Smooth muscle cell (in vitro differentiated cells): ENCODE measurements around the gene TUFM. TPM values are rescaled to one million over a fixed set of nuclear protein-coding genes. Genes with fewer than 3 reads are reported as not detected.

Source experiments
- DNase-seq: peaks from one replicate; lab custom pipeline; 2025; ENCODE audit not compliant: unreplicated experiment; lab: John Stamatoyannopoulos, UW
- H2AFZ ChIP-seq: fragments of 200-600 bp; sonication (generic); 2 replicates; pipeline ENCODE4 v1.6.0; 2016; ENCODE audit warnings: antibody characterized with exemption, low read depth, mild to moderate bottlenecking
- H3F3A ChIP-seq: fragments of 200-600 bp; sonication (generic); 2 replicates; pipeline ENCODE4 v1.6.0; 2017; ENCODE audit warnings: antibody characterized with exemption, low read depth
- H3K27ac ChIP-seq: fragments of 200-600 bp; sonication (generic); 2 replicates; pipeline ENCODE4 v1.5.1; 2016; ENCODE audit warnings: low read depth, mild to moderate bottlenecking
- H3K27me3 ChIP-seq: fragments of 200-600 bp; sonication (generic); 2 replicates; pipeline ENCODE4 v1.6.1; 2016; ENCODE audit warnings: low read depth, mild to moderate bottlenecking
- H3K36me3 ChIP-seq: fragments of 200-600 bp; sonication (generic); 2 replicates; pipeline ENCODE4 v1.5.1; 2016; ENCODE audit warnings: low read depth
- H3K4me1 ChIP-seq: fragments of 200-600 bp; sonication (generic); 2 replicates; pipeline ENCODE4 v1.5.1; 2016; ENCODE audit warnings: low read depth
- H3K4me2 ChIP-seq: fragments of 200-600 bp; sonication (generic); 2 replicates; pipeline ENCODE4 v1.6.0; 2016; ENCODE audit warnings: mild to moderate bottlenecking
- H3K4me3 ChIP-seq: fragments of 200-600 bp; sonication (generic); 2 replicates; pipeline ENCODE4 v1.5.1; 2016; ENCODE audit warnings: mild to moderate bottlenecking
- H3K79me2 ChIP-seq: fragments of 200-600 bp; sonication (generic); 2 replicates; pipeline ENCODE4 v1.6.0; 2016; ENCODE audit warnings: low read depth, mild to moderate bottlenecking
- H3K9ac ChIP-seq: fragments of 200-600 bp; sonication (generic); 2 replicates; pipeline ENCODE4 v1.6.0; 2016; ENCODE audit warnings: low read depth
- H3K9me3 ChIP-seq: fragments of 200-600 bp; sonication (generic); replicated peaks from 2 replicates; pipeline ENCODE4 v1.5.1; 2016; ENCODE audit warnings: low read depth
- H4K20me1 ChIP-seq: fragments of 200-600 bp; sonication (generic); 2 replicates; pipeline ENCODE4 v1.6.0; 2016; ENCODE audit warnings: low read depth
- WGBS: methylation state at CpG from one replicate; pipeline ENCODE4 v1.1.7; 2016; ENCODE audit warnings: low lambda C conversion rate; 5-methylcytosine and 5-hydroxymethylcytosine counted together
- polyA plus RNA-seq: library from polyadenylated mRNA; unstranded; fragments of >200 nt; fragmentation: Nextera tagmentation; extraction: Ambion mirVana; gene quantifications from 2 replicates; pipeline ENCODE4 v1.2.1, GENCODE V29; 2016
- total RNA-seq: library from RNA; depleted of rRNA; stranded (reverse); fragments of >200 nt; gene quantifications from 2 replicates; pipeline ENCODE4 v1.2.3, GENCODE V29; 2014
- TF ChIP-seq, protein P1 (sequence below): fragments of 200-600 bp; sonication (generic); IDR thresholded peaks from 2 replicates; pipeline ENCODE4 v1.5.1; 2017; ENCODE audit warnings: borderline replicate concordance, mild to moderate bottlenecking, antibody characterized with exemption; ENCODE audit not compliant: insufficient read depth, poor library complexity, severe bottlenecking

Gene TUFM
- total and polyA plus RNA-seq, 2 experiments from 2014 or later: 76.1 to 191 TPM

DNA sequence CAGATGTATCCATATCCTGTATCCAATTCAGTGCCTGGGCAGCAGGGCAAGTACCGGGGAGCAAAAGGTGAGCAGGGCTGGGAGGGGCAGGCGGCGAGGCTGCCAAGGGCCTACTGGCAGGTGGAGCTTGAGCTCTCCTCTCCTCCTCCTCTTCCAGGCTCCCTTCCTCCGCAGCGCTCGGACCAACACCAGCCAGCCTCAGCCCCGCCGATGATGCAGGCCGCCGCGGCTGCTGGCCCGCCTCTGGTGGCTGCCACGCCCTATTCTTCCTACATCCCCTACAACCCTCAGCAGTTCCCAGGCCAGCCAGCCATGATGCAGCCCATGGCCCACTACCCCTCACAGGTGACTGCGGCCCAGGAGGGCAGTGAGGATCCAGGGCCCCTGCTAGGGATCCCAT, 11.8 kb downstream of the TUFM start:
- peaks cover 34% of the 10 kb centered on the region for H3F3A ChIP-seq
- no peaks in the 10 kb centered on the region for H3K9me3 ChIP-seq
- TF ChIP-seq, protein P1, sequence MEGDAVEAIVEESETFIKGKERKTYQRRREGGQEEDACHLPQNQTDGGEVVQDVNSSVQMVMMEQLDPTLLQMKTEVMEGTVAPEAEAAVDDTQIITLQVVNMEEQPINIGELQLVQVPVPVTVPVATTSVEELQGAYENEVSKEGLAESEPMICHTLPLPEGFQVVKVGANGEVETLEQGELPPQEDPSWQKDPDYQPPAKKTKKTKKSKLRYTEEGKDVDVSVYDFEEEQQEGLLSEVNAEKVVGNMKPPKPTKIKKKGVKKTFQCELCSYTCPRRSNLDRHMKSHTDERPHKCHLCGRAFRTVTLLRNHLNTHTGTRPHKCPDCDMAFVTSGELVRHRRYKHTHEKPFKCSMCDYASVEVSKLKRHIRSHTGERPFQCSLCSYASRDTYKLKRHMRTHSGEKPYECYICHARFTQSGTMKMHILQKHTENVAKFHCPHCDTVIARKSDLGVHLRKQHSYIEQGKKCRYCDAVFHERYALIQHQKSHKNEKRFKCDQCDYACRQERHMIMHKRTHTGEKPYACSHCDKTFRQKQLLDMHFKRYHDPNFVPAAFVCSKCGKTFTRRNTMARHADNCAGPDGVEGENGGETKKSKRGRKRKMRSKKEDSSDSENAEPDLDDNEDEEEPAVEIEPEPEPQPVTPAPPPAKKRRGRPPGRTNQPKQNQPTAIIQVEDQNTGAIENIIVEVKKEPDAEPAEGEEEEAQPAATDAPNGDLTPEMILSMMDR: no peak
- H3K27me3 ChIP-seq: no peaks in the 10 kb centered on the region
- H3K4me1 ChIP-seq: no peaks in the 10 kb centered on the region
- no peak for DNase-seq
- no peak overlapping the region for H3K9ac ChIP-seq
- no peak overlapping the region for H3K4me2 ChIP-seq
- no peak overlapping the region for H3K4me3 ChIP-seq
- WGBS: 98% methylated on average over 14 of the region's 14 CpGs
- no peak overlapping the region for H2AFZ ChIP-seq
- no peak overlapping the region for H3K27ac ChIP-seq
- peaks cover 24% of the 10 kb centered on the region for H3K36me3 ChIP-seq
- peaks cover 62% of the 10 kb centered on the region for H4K20me1 ChIP-seq
- H3K79me2 ChIP-seq: peaks cover 32% of the 10 kb centered on the region

DNA sequence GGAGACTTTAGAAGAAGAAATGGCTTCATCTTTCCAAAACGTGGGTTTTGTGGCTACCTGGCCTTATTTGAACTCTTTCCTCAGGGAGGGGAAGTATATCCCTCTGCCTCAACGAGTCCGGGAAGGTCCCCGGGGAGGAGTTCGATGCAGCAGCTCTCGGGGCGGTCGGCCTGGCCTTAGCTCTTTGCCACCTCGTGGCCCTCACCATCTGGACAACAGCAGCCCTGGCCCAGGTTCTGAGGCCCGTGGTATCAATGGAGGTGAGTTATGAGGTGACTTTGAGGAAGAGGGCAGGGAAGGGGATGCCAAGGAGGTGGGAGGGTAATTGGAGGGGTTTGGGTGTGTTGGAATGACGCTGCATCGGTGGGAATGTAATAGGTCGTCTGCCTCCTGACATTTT, 15.6 kb downstream of the TUFM start:
- Histone ChIP-seq H3F3A (peaks cover 18% of the 10 kb centered on the region), H4K20me1 (peaks cover 89% of the 10 kb centered on the region), H3K4me1 (peaks cover 2% of the 10 kb centered on the region), H3K36me3 (peaks cover 34% of the 10 kb centered on the region), H2AFZ (no peak overlapping the region), H3K79me2 (peaks cover 69% of the 10 kb centered on the region), H3K27me3 (no peaks in the 10 kb centered on the region), H3K27ac (no peak overlapping the region), H3K9me3 (no peaks in the 10 kb centered on the region), H3K4me2 (no peak overlapping the region), H3K4me3 (no peak overlapping the region), H3K9ac (no peak overlapping the region)
- WGBS: 96% methylated on average over 13 of the region's 13 CpGs
- TF ChIP-seq, protein P1: no peak
- no peak for DNase-seq

DNA sequence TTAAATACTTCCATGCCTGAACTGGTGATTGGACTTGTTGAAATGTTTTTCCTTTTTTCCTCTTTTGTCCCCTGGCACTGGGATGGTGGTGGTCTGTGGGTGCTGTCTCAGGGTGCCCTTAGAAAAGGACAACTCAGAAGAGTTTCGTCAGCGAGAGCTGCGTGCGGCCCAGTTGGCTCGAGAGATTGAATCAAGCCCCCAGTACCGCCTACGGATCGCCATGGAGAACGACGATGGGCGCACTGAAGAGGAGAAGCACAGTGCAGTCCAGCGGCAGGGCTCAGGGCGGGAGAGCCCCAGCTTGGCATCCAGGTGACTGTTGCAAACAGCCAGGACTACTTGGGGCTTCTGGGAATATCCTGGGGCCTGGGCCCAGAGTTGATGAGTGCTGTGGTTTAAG, 16.4 kb downstream of the TUFM start:
- H3K79me2 ChIP-seq: peaks cover 77% of the 10 kb centered on the region
- H3F3A ChIP-seq: peaks cover 18% of the 10 kb centered on the region
- peaks cover 34% of the 10 kb centered on the region for H3K36me3 ChIP-seq
- 98% methylated on average over 13 of the region's 13 CpGs for WGBS
- no peak overlapping the region for H3K4me3 ChIP-seq
- TF ChIP-seq, protein P1: no peak
- H3K9ac ChIP-seq: no peak overlapping the region
- H3K4me2 ChIP-seq: no peak overlapping the region
- no peak overlapping the region for H3K27ac ChIP-seq
- no peaks in the 10 kb centered on the region for H3K27me3 ChIP-seq
- H2AFZ ChIP-seq: no peak overlapping the region
- peaks cover 9% of the 10 kb centered on the region for H3K4me1 ChIP-seq
- H3K9me3 ChIP-seq: no peaks in the 10 kb centered on the region
- peaks cover 89% of the 10 kb centered on the region for H4K20me1 ChIP-seq
- DNase-seq: no peak

DNA sequence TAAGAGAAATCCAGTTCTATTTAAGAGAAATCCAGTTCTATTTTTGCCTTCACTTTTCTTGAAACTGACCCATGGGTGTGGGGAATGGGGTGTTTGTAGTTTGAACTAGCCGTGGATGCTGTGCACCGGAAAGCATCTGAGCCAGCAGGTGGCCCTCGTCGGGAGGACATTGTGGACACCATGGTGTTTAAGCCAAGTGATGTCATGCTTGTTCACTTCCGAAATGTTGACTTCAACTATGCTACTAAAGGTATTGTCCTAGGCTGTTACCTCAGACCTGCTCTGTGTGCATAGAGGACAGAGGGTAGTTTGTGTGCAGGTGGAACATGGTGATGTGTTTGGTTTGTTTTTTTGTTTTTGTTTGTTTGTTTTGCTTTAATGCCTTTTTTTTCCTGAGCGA, 20.0 kb downstream of the TUFM start:
- H3F3A ChIP-seq: peaks cover 11% of the 10 kb centered on the region
- peak overlapping the region; percentile 91 for H3K4me2 ChIP-seq
- no peaks in the 10 kb centered on the region for H3K9me3 ChIP-seq
- H3K79me2 ChIP-seq: peaks cover 78% of the 10 kb centered on the region
- H2AFZ ChIP-seq: no peak overlapping the region
- peaks cover 16% of the 10 kb centered on the region for H3K36me3 ChIP-seq
- no peak for DNase-seq
- H3K27ac ChIP-seq: no peak overlapping the region
- H3K4me3 ChIP-seq: peak overlapping the region; percentile 100
- H3K27me3 ChIP-seq: no peaks in the 10 kb centered on the region
- H4K20me1 ChIP-seq: peaks cover 62% of the 10 kb centered on the region
- H3K9ac ChIP-seq: no peak overlapping the region
- H3K4me1 ChIP-seq: peaks cover 20% of the 10 kb centered on the region
- WGBS: 89% methylated on average over 6 of the region's 6 CpGs
- TF ChIP-seq, protein P1: no peak
